GM18498 (cell line): ENCODE data around the gene SUCNR1.

Source experiments
- ATAC-seq: cut with Tn5 transposase; IDR thresholded peaks from one replicate; pipeline ENCODE4 v1.9.1; 2021; ENCODE audit warnings: mild to moderate bottlenecking, moderate library complexity; ENCODE audit not compliant: unreplicated experiment

The SUCNR1 gene

DNA sequence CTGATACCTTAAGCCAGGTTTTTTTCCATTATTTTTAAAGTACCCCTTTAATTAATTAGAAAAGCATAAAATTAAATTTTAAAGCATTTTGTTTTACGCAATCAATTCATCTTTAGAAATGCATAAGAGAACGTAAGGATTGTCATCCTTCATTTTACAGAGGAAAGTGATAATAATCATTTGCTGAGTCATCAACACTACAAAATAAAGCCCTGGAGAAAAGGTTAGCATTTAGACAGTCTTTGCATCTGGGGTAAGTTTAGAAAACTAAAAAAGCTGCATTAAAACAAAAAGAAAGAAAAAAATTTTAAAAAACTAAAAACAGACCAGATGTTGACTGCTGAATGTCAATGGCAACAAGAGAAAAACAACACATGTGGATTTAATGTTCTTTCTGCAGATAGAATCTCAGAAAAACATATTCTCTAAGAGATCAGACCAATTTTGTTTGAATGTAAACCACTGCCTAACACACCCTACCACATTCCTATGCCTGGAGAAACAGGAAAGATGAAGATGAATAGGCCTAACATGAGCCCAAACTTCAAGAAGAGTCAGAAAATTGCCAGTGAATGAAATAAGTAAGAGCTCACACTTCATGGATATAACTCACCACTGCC lies 59.9 kb downstream of the SUCNR1 start:
- ATAC-seq = no peak
